ENCODE results near the gene TOM1L2.
"Not testable (repeated sequence)": the region's sequence is repeated elsewhere in the genome, so short reads cannot be mapped to it uniquely, and the experiment has no call there.

TOM1L2 gene

GRCh38 chr17:17818088-17818526, 154.1 kb downstream of the TOM1L2 start:
- peak; percentile 58 for DNase-seq (ENCODE audit: low read depth)

DNA sequence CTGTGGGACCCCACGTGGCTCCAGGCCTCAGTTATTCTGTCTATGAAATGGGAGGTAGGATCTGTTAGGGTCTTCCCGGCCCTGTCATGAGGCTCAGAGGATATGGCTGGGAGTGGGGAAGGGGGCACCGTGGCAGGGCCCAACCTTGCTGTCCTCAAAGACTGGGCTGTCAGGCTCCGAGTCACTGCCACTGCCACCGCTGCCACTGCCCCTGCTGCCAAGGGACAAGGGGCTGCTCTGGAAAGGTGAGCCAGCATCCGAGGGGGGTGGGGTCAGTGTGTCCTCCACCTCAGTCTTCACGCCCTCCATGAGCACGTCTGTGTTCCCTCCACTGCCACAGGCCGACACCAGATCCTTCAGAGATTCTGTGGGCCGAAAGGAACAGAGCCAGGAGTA, 154.7 kb downstream of the TOM1L2 start:
- no peak for DNase-seq (ENCODE audit: low read depth)

GRCh38 chr17:17816831-17817551, 155.2 kb downstream of the TOM1L2 start:
- DNase-seq (ENCODE audit: low read depth) = no peak

DNA sequence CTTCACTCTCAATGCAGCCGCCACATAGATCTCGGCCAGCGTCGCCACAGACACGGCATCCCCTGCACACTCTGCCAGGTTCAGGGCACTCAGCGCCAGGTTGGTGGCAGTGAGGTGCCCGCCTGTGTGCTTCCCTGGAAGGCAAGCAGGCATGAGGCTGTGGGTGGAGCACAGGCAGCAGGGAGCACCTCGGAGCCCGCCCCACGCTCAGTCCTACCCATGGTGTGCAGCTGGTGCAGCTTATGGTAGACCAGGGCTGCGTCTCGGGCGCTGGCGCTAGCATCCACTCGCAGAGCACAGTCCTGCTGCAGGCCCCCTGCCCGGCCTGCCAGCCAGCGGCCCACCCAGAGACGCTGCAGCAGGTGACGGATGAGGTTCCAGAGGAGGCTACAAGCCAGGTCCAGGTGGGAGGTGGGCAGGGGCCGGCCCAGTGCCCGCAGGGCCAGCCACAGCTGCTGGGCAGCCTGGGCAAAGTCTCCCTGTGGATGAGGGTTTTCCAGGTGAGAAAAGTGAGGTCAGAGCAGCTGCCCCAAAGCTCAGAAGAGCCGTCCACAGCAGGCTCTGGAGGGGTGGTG, 155.9 kb downstream of the TOM1L2 start:
- no peak for DNase-seq (ENCODE audit: low read depth)

DNA sequence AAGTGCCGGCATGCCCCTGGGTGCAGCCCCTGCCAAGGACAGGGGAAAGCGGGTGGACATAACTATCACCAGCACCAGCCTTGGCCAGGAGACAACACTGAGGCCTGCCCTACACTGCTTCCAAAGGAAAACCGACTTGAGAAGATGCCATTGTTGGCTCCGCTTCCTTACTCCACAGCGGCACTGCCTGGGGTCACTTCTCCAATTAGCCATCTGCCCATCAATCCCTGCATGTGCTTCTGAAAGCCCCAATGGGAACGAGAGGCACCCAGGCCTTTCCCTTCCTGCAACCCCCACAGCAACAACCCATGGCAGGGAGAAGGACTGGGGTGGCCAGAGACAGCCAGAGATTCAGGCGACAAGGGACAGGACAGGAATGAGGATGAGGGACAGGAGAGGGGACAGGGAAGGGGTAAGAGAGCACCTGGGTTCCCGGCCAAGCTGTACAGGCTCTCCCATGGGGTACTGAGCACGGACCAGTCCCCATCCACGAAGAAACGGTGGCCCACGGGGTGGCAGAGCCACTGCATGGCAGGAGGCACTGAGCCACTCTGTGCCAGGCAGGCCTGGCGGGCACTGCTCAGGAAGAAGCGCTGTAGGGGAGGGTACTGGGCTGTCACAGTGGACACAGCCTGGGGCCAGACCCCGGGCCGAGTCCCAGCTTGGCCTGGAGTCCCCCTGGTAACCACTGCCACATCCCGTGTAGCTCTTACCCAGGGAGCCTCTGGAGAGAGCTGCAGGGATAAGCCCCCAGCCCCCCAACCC, 156.6 kb downstream of the TOM1L2 start:
- DNase-seq (ENCODE audit: low read depth) = no peak

- DNase-seq (ENCODE audit: low read depth) = peak; percentile 54
These were observed 157.2 kb downstream of the TOM1L2 start for GRCh38 chr17:17815062-17815406.

- DNase-seq (ENCODE audit: low read depth) = no peak
These were observed 157.8 kb downstream of the TOM1L2 start for GRCh38 chr17:17814162-17815061.

DNA sequence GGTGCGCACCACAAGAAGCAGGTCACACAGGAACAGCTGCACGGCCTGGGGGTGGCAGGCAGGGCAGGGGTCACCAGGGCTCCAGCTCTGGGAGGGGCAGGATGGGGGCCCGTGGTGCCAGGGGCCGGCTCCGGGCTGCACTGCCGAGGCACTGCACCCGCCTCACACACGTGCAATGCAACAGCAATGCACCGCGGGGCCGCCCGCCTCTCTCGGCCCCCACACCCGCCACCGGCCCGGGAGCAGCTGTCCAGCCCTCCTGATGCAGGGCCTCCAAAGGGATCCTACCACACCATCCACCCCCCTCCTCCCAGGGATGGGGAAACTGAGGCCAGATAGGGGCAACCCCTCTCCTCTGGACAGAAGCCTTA, 158.5 kb downstream of the TOM1L2 start:
- DNase-seq (ENCODE audit: low read depth) = no peak

GRCh38 chr17:17813055-17813724, 159.0 kb downstream of the TOM1L2 start:
- DNase-seq (ENCODE audit: low read depth) = no peak

DNA sequence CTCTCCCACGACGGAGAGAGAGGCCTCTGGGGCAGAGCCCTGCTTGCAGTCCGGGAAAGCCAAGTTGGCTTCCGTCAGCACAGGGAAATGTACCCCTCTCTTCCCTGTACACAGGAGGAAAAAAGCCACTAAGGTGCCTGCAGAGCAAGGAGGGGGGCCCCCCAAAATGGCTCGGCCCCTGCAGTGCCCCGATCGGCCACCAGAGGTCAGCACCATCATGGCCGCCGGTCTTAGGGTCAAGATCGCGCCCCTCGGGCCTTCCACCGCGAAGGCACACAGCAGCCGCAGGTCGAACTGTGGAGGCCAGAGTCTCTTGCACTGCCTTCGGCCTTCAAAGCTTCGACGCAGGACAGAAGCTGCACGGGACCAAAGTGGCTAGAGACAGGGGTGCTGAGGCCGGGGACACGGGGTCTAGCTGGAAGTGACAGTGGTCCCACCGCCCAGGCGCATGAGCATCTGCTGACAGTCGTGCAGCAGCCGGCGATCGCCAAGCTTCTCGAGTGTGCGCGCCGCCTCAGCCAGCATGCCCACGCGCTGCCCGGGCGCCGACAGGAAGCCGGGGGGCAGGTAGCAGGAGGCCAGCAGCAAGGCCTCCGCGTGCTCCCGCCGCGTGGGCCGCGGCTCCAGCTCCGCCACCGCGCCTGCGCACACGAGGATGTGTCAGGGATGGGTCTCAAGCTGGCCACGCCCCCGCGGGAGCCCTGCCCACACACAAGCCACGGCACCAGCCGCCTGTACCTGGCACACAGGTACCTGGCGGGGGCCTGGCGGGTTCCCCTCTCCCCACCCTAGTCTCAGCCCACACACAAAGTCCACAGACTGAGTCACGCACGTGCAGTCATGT, 159.8 kb downstream of the TOM1L2 start:
- peak; percentile 58 for DNase-seq (ENCODE audit: low read depth)

DNA sequence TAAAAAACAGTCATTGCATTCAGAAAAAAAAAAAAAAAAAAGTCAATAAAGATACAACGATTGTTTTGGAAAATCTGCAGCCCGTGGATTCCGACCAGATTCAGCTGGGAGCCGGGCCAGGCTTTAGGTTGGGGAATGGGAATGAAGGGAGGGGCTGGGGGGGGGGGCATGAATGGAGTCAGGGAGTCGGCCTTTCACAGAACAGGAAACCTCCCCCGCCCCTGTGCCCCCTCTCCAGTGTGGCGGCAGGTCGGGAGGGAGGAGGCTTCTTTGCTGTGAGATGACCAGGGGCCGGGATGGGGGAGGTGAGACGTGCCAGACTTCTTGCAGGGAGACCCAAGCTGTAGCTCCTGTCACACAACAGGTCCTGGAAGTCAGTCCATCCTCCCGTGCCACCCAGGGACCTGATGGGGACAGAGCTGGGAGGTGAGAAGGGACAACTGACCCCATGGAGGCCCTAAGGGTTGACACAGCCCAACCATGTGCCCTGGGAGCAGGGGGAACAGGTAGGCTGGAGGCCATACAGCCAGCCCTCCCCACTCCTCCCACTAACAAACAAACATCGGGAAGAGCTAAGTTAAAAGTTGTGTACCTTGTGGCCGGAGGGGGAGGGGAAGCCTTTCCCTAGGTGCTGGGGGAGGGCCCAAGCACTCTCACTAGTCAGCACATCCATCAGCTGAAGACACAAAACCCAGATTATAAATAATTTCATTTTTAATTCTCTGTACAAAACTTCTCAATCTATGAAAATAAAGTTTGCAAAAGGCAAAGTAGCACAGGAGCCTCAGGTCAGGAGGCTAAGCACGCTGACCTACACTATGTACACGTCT, 160.6 kb downstream of the TOM1L2 start:
- no peak for DNase-seq (ENCODE audit: low read depth)

DNA sequence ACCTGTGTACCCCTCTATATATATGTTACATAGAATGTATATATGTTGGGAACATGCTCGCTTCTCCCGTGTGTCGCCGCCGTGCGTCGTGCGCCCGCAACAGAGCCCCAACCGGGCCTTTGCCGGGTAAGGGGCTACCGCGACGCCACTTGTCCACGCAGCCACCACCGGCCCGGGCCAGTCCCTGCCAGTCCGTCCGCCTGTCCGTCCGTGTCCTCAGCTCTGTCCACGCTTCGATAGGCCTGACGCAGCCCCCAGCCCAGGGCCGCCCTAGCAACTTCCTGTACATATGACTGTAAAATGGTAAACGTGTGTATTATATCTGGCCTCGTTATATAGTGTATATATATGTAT, 161.3 kb downstream of the TOM1L2 start:
- DNase-seq (ENCODE audit: low read depth) = no peak

GRCh38 chr17:17810084-17810894, 161.9 kb downstream of the TOM1L2 start:
- peak; percentile 35 for DNase-seq (ENCODE audit: low read depth)

DNA sequence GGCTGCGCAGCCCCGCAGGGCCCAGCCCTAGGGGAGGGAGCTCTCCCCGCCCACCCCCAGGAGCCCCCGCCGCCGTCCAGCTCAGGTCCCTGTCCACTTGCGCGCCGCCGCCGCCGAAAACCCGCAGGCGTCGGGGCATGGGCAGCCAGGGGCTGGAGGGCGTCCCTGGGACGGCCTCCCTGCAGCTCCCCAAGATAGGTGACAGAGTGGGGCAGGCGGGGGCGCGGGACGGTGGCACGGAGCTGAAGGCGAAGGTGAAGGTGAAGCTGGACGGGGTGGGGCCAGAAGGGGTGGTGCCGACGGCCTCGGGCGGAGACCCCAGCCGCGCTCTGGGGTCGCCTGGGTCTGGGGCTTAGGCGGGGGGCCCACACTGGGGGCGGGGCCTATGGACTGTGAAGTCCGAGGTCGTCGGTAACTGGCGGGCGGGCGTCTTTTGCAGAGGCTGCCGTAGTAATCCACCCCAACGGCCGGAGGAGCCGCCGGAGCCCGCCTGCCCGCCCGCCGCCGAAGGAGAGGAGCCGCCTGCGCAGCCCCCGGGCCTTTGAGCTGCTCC, 162.6 kb downstream of the TOM1L2 start:
- DNase-seq (ENCODE audit: low read depth) = no peak

DNA sequence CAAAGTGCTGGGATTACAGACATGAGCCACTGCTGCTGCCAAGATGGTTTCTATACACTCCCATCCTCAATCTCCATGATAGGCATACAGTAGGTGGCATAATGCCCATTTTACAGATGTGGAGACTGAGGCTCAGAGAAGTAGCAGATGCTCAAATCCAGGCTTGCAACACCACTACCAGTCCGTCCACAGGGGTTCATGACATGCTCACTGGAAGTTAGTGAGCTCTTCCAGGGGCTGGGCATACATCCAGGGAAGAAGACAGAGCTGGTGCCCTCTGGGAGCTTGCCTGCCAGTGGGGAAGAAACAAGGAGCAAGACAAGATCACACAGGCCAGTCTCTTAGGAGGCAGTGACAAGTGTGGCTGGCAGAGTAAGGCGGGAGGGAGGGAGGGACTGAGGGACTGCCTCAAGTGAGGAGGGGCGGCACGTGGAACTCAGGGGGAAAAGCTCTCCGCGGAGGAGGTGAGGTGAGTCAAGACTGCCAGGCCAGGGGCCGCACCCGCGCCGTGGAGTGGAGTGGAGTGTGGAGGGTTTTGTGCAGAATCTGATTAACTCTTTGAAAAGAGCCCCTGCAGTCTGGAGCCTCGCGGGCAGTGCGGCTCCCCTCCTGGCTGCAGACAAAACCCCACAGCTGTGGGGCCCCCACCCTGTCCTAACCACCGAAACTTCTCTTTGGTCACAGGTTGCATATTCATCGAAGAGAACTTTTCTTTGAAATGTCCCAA, 163.3 kb downstream of the TOM1L2 start:
- peak; percentile 56 for DNase-seq (ENCODE audit: low read depth)

GRCh38 chr17:17808200-17808599, 164.0 kb downstream of the TOM1L2 start:
- not testable (repeated sequence) for DNase-seq (ENCODE audit: low read depth)

DNA sequence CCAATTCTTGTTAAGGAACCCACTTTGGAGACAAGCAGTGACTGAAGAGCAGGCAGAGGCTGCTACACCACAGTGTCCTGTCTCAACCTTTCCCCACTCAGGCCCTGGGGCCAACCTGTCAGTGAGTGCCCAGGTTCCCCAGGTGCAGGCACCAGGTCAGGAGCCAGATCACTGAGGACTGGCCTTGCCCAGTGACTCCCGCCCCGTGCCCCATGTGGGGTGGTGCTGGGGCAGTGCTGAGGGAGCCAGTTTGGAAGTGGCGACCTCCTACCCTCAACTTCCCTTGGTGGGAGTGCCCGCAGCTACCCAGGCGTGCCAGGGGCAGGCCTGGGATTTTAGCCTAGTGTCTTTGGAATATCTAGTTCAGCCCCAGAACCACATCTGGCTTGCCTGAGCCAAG, 164.8 kb downstream of the TOM1L2 start:
- DNase-seq (ENCODE audit: low read depth) = no peak
